Calu3 (cell line): Measurements from ENCODE around the gene TSR1. TPM values are rescaled to one million over a fixed set of nuclear protein-coding genes. Genes with fewer than 3 reads are reported as not detected.

ENCODE experiments used
- BruUV-seq: library from RNA; stranded (reverse); fragments of 400-500 nt; replicated peaks from 2 replicates; lab custom pipeline; 2021; lab: Mats Ljungman, UMichigan
- CTCF ChIA-PET: fragments of 300-600 bp; sonication (Branson Sonifier 250); formaldehyde crosslinking; loops from one replicate; lab custom pipeline; 2022; ENCODE audit warnings: antibody characterized with exemption; lab: Charles Lee
- DNase-seq: peaks from one replicate; pipeline ENCODE4 v3.0.0; 2022
- H3K27ac Mint-ChIP-seq: one replicate; pipeline ENCODE4 v1.8.0; 2022; ENCODE audit warnings: mixed read lengths; ENCODE audit not compliant: unreplicated experiment
- H3K27me3 Mint-ChIP-seq: one replicate; pipeline ENCODE4 v1.8.0; 2022; ENCODE audit warnings: mixed read lengths; ENCODE audit not compliant: unreplicated experiment
- H3K36me3 Mint-ChIP-seq: one replicate; pipeline ENCODE4 v1.8.0; 2022; ENCODE audit warnings: mild to moderate bottlenecking, moderate library complexity, mixed read lengths; ENCODE audit not compliant: insufficient read depth, unreplicated experiment
- H3K4me1 Mint-ChIP-seq: one replicate; pipeline ENCODE4 v1.8.0; 2022; ENCODE audit warnings: mild to moderate bottlenecking, low read depth, mixed read lengths; ENCODE audit not compliant: unreplicated experiment
- H3K4me3 Mint-ChIP-seq: one replicate; pipeline ENCODE4 v1.8.0; 2022; ENCODE audit warnings: mild to moderate bottlenecking, low read depth, moderate library complexity, mixed read lengths; ENCODE audit not compliant: unreplicated experiment
- H3K9me3 Mint-ChIP-seq: one replicate; pipeline ENCODE4 v1.8.0; 2022; ENCODE audit warnings: low read depth, mixed read lengths; ENCODE audit not compliant: unreplicated experiment
- intact Hi-C: fragments of 100-400 bp; cut with micrococcal nuclease; formaldehyde crosslinking; loops from one replicate; pipeline ENCODE4 v1.10.0; 2022; ENCODE audit not compliant: unreplicated experiment
- total RNA-seq: library from RNA; stranded (reverse); gene quantifications from 2 replicates; pipeline ENCODE4 v1.2.3, GENCODE V29; 2022
- TF ChIP-seq, protein P1 (sequence below): fragments of 200-600 bp; IDR thresholded peaks from one replicate; pipeline ENCODE4 v1.8.0; 2022; ENCODE audit warnings: antibody characterized with exemption; ENCODE audit not compliant: unreplicated experiment

TSR1 gene
- total RNA-seq, 1 experiment from 2014 or later: 34.3 TPM

GRCh38 chr17:2309338-2310154 lies 26.7 kb downstream of the TSR1 start:
- TF ChIP-seq, protein P1, sequence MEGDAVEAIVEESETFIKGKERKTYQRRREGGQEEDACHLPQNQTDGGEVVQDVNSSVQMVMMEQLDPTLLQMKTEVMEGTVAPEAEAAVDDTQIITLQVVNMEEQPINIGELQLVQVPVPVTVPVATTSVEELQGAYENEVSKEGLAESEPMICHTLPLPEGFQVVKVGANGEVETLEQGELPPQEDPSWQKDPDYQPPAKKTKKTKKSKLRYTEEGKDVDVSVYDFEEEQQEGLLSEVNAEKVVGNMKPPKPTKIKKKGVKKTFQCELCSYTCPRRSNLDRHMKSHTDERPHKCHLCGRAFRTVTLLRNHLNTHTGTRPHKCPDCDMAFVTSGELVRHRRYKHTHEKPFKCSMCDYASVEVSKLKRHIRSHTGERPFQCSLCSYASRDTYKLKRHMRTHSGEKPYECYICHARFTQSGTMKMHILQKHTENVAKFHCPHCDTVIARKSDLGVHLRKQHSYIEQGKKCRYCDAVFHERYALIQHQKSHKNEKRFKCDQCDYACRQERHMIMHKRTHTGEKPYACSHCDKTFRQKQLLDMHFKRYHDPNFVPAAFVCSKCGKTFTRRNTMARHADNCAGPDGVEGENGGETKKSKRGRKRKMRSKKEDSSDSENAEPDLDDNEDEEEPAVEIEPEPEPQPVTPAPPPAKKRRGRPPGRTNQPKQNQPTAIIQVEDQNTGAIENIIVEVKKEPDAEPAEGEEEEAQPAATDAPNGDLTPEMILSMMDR: no peak
- CTCF ChIA-PET: no interaction called here
- H3K4me3 Mint-ChIP-seq: no peak overlapping the region
- no peaks in the 10 kb centered on the region for H3K27me3 Mint-ChIP-seq
- no TSS peak for BruUV-seq
- H3K4me1 Mint-ChIP-seq: peaks cover 14% of the 10 kb centered on the region
- no peak overlapping the region for H3K27ac Mint-ChIP-seq
- peaks cover 6% of the 10 kb centered on the region for H3K36me3 Mint-ChIP-seq
- H3K9me3 Mint-ChIP-seq: no peaks in the 10 kb centered on the region
- DNase-seq: no peak
- intact Hi-C loops: no loop called here

DNA sequence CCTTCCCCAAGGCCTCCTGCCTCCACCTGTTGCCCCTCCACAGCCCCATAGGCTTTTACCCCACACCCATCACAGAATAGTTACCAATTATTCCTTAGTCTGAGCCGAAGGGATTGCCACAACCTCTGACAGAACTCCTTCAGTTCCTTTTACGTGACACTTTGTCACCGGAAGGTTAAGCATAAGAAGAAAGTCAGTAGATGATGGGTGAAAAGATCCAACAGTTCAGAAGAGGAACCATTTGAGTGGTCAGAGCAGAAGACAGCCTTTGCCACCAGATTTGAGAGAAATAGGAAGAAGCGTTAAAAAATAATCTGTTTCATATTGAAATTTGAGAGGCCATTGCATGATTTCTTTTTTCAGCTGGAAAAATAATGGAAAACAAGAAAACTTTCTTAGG lies 31.3 kb downstream of the TSR1 start:
- intact Hi-C loops: no loop called here
- Mint-ChIP-seq H3K27me3 (no peaks in the 10 kb centered on the region), H3K27ac (no peak overlapping the region)

DNA sequence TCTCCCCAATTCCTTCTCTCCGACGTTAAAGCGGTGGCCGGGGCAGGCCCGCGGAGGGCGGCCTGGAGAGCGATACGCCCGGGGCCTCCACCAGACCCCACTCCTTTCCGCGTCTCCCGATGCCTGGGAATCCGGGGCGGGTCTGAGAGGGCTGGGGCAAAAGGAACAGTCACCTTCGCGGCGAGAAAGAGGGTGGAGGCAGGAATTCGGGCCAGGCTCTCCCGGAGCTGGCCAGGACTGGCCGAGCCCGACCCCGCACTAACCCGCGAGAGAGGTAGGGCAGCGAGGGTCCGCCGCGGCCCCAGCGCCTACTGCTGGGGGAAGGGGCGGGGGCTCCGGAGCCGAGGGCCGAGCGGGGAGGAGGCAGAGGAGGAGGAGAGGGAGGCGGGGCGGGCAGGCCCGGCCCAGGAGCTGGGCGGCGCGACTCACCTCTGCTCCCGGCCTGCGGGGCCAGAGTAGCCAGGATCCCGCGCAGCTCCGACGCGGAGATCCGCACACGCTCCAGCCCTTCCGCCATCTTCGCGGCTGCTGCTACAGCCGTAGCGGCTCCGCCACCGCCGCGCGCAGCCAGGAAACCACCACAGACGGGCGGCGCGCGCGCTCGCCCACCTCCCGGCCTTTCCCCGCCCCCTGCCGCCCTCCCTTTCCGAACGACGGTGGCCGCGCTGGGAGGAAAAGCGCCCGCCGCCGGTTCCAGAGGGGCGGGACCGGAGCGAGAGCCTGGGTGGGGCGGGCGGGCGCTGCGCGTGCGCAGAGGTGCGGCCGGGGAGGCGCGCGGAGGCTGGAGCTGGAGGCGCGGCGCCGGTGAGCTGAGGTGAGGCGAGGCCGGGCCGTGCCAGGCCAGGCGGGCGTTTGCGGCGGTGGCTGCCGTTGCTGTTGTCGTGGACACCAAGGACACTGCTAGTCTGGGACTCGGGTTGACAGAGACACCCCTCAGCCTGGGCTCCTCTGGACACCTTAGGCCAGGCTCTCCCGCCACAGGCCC lies 32.8 kb downstream of the TSR1 start, which contains the start of the genes SMG6 and SRR:
Gene SMG6 (minus strand): TSS at position 582 of the 985 bp plus-strand sequence. CDS start 65 bp downstream, at position 517.
Gene SRR (plus strand): TSS at position 747 of the 985 bp plus-strand sequence. CDS start 11,611 bp downstream, outside the sequence.
- Mint-ChIP-seq H3K27me3 (no peaks in the 10 kb centered on the region), H3K27ac (no peak within 1 kb of the TSS), H3K36me3 (peaks cover 26% of the 10 kb centered on the region), H3K4me3 (peak within 1 kb of the TSS; percentile 79), H3K4me1 (peaks cover 14% of the 10 kb centered on the region), H3K9me3 (no peaks in the 10 kb centered on the region)
- intact Hi-C loops: no loop called here
- no TSS peak for BruUV-seq
- DNase-seq: peak; percentile 84
- CTCF ChIA-PET: interaction anchor here (0.5 to 1.4 kb wide), 3 partner anchors 12 to 59 kb away, joined by 3 read pairs; no protein-coding TSS in a partner anchor
- TF ChIP-seq, protein P1: no peak

More for the DNA sequence above, 31.3 kb downstream of the TSR1 start:
- BruUV-seq: TSS peak; percentile 86
- H3K36me3 Mint-ChIP-seq: peaks cover 26% of the 10 kb centered on the region
- peaks cover 14% of the 10 kb centered on the region for H3K4me1 Mint-ChIP-seq
- CTCF ChIA-PET: no interaction called here
- no peak overlapping the region for H3K4me3 Mint-ChIP-seq
- DNase-seq: no peak
- TF ChIP-seq, protein P1: no peak
- H3K9me3 Mint-ChIP-seq: no peaks in the 10 kb centered on the region

- TF ChIP-seq, protein P1: no peak
- Mint-ChIP-seq H3K4me3 (peak overlapping the region; percentile 79), H3K4me1 (peaks cover 14% of the 10 kb centered on the region), H3K27ac (no peak overlapping the region), H3K27me3 (no peaks in the 10 kb centered on the region), H3K9me3 (no peaks in the 10 kb centered on the region), H3K36me3 (peaks cover 26% of the 10 kb centered on the region)
- BruUV-seq: TSS peak; percentile 47
- CTCF ChIA-PET: interaction anchor here (0.9 to 1.4 kb wide), 2 partner anchors 50 to 58 kb away, joined by 3 read pairs; no protein-coding TSS in a partner anchor
- intact Hi-C loops: no loop called here
- DNase-seq: no peak
Measured at GRCh38 chr17:2302778-2303203, 33.5 kb downstream of the TSR1 start.
